Hematopoietic multipotent progenitor cell treated with erythropoietin and hydrocortisone succinate and interleukin-3 and kit ligand, for 8 days (in vitro differentiated cells): ENCODE measurements around the gene EIF3L.

Experiments used
- DNase-seq: peaks from one replicate; pipeline ENCODE4 v3.0.0-alpha.2; 2015

The EIF3L gene

GRCh38 chr22:37906364-37907008 lies 57.3 kb downstream of the EIF3L start:
- DNase-seq = no peak

GRCh38 chr22:37907036-37907954 lies 58.1 kb downstream of the EIF3L start:
- no peak for DNase-seq

DNA sequence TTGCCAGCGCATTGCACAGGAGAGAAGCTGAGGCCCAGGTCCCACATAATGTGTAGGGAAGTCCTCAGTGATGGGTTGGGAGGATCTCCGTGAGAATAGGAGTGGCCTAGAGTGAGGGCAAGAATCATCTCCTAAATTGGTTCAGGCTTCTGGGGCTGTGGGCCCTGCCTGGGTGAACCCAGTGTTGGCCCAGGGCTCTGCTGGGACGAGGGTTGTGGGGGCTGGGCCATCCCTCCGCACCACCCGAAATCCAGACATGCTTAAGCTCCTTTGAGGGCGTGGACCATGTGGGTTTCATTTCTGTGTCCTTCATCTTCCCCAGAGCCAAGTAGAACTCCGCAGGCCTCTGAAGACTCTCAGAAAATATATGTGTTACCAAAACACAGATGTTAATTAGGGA lies 60.5 kb downstream of the EIF3L start:
- DNase-seq = no peak

DNA sequence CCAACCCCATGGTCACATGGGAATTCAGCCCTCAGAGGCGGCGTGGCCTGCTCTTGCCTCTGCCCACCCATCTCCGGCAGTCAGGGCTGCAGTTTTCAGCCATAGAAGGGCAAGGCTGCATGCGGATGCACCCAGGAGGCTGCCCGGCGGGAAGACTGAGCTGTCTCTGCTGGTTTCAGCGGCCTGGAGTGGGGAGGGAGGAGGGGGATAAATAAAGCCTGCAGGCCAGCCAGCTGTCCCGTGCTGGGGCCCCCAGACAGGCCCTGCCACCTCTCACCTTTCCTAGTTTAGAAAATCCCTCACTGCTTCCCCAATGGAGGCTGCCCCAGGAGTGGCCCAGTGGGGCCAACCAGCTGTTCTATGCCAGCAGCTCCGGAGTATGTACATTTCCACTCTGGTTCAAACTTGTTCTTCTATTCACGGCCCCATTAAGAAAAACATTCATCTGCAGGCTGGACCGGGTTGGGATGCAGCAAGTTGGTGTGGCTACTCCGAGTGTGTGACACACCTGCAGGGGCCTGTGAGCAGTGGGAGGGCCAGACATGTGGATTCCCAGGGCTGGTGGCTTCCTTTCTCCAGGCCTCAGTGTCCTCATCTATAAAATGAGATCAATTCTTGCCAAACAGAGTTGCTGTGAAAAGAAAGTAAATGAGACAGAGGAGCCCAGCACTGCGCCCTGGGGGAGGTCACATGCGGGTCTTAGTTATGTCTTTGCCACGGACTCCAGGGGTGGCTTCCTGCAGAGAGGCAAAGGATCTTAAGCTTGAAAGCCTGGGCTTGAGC lies 61.9 kb downstream of the EIF3L start:
- no peak for DNase-seq

GRCh38 chr22:37911697-37912096 lies 62.5 kb downstream of the EIF3L start:
- DNase-seq = no peak

DNA sequence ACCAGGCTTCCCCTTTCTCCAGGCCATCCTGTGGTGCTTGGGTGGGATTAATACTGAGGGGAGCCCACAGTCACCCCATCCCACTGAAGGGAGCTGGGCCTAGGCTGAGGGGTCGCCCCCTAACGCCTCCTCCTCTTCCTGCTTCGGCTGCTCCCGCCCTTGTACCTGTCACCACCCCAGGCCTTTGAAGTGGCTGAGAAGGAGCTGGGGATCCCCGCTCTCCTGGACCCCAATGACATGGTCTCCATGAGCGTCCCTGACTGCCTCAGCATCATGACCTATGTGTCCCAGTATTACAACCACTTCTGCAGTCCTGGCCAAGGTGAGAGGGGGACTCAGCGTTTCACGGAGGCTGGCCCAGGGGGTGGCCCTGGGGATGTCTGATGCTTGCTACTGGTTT lies 63.0 kb downstream of the EIF3L start:
- DNase-seq = no peak

DNA sequence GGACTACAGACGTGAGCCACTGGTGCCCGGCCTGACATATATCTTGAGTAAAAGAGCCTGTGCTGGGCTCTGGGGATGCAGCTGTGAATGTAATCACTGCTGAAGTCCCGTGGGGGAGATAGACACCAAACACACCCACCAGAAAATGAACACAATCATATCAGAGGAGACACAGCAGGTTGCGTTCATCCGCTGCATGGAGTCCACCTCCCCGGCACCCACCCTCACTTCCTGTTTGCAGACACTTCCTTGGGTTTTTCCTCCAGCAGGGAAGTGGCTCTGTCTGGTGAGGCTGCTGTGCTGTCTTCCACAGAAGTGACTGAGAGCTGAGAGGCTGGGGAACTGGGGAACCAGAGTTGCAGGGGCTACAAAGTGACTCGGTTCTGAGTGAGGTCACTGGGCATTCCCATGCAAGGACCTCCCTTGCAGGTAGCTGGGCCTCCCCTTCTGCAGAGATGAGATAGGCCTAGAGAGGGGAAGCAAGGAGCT lies 64.1 kb downstream of the EIF3L start:
- no peak for DNase-seq

- no peak for DNase-seq
Observed at GRCh38 chr22:37916311-37916710, 67.1 kb downstream of the EIF3L start.

- DNase-seq = no peak
Observed at GRCh38 chr22:37917874-37918548, 68.8 kb downstream of the EIF3L start.

DNA sequence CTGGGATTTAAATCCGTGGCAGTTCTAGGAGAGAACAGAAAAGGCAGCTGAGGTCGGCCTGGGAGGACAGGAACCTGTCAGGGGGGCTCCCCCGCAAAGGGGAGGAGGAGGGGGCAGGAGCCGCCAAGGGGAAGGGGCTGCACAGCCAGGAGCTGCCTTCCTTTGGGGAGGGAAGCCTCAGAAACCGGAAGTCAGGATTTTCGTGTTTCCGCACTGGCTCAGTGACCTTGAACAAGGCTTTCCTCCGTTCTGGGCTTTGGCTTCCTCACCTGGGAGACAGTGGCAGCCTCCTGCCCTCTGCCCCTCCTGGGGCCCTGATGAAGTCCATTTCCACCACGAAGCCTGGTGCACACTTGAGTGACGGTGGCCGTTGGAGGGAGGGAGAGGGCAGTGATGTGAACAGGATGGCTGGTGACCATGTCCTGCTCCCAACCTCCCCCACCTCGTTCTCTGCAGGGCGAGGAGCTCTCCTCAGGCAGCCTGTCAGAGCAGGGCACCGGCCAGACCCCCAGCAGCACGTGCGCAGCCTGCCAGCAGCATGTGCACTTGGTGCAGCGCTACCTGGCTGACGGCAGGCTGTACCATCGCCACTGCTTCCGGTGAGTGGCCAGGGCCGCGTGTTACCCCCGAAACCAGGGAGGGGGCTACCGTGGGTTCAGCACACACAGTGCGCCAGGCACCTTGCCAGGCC lies 69.5 kb downstream of the EIF3L start:
- DNase-seq = no peak

DNA sequence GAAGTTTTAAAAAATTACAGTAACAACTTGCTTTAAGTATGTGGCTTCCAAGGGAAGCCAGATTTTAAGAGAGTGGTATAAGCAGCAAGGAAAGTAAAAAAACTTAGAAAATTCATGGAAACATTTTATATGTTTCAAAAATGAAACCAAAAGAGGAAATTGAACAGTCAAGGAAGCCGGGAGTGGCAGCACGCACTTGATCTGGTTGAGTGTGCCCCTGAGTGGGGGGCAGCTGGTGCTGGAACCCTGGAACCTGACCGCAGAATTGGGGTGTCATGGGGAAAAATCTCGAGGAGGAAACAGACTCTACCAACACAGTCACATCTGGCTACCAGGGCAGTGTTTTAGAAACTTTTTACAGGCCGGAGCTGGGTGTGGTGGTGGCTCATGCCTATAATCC lies 70.9 kb downstream of the EIF3L start:
- DNase-seq = no peak

DNA sequence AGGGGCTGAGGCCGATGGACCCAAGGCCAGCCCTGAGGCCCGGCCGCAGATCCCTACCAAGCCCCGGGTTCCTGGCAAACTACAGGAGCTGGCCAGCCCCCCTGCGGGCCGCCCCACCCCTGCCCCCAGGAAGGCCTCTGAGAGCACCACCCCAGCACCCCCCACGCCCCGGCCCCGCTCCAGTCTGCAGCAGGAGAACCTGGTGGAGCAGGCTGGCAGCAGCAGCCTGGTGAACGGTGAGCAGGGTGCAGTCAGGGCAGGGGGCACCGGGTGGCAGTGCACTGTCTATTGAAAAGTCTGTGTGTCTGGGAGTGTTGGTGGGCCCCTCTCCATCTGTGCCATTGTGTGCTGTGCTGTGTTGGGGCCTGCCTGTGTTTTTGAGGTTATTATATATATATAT lies 73.0 kb downstream of the EIF3L start:
- DNase-seq = no peak

- no peak for DNase-seq
Observed at GRCh38 chr22:37923927-37924326, 74.7 kb downstream of the EIF3L start.

DNA sequence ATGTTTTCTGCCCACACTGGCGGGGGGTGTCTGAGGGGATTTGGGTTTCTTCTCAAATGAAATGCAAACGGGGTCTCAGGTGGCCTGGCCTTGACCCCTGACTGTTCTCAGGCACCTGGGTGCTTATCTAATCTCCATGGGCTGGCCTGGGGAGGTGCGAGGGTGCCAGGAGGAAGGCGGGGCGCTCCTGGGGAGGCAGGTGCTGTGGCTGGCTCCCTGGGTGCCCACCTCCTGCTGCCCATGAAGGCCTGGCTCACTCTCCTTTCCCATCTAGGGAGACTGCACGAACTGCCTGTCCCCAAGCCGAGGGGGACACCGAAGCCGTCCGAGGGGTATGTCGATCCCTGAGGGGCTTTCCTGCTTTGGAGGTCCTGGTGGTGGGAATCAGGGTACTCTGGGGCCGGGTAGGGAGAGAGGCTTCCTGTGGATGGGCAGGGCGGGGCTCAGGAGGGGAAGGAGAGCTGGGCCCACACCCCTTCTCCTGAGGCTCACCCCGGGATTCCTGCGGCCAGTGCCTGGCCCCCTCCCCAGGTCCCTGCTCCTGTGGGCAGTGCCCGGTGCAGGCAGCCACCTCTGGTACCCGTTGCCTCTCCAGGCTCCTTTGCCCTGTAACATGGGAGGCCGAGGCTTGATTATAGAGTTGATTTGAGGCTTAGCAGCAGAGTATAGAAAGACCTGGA lies 75.3 kb downstream of the EIF3L start:
- DNase-seq = no peak

GRCh38 chr22:37925330-37925729 lies 76.1 kb downstream of the EIF3L start:
- DNase-seq = no peak

- no peak for DNase-seq
Observed at GRCh38 chr22:37925767-37926166, 76.5 kb downstream of the EIF3L start.

DNA sequence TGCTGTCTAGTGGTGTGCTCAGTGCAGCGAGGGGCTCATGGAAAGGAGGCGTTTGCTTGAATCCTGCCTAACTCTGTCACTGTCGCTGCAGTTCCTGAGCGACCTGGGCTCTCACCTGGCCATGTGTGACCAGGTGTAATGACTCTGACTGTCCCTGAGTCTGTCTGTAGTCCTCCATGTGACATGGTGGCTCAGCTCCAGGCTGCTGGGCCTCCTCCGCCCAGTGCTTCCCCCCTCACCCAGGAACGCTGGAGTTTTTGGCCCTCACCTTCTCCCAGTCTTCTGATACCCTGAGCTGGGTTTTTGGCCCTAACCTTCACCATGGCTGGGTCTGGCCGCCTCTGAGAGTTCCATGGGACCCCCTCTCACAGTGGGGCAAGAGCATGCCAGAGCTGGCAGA lies 77.1 kb downstream of the EIF3L start:
- no peak for DNase-seq

DNA sequence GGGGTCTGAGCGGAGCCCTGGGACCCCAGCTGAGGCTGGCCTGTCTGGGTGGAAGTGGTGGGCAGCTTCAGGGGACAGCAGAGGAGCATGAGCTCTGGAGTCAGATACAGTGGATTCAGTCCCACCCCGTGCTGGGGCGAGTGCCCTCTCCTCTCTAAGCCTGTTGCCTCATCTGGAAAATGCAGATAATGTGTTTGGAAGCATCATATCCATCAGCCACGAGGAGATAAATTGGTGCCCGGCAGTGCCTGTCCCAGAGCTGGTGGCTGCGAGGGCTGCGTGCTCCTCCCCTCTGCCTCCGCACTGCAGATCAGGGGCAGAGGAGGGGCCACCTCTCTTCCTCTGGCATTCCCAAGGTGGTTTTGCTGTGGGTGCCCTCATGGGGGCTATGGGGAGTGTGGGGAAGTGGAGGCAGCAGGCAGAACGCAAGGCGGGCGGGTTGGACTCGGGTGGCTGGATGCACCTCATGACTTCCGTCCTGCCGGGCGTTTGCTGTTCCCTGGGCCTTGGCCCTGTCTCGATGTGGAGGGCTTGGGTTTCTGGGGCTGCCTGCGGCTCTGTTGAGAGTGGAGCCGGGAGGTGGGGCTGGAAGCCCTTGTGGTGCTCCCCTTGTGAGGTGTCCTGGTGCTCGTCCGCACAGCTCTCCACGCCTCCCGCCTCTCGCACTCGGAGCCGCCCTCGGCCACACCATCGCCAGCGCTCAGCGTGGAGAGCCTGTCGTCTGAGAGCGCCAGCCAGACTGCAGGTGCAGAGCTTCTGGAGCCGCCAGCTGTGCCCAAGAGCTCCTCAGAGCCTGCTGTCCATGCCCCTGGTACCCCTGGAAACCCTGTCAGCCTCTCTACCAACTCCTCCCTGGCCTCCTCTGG lies 77.8 kb downstream of the EIF3L start:
- DNase-seq = peak; percentile 90

GRCh38 chr22:37927637-37927936 lies 78.4 kb downstream of the EIF3L start:
- no peak for DNase-seq

DNA sequence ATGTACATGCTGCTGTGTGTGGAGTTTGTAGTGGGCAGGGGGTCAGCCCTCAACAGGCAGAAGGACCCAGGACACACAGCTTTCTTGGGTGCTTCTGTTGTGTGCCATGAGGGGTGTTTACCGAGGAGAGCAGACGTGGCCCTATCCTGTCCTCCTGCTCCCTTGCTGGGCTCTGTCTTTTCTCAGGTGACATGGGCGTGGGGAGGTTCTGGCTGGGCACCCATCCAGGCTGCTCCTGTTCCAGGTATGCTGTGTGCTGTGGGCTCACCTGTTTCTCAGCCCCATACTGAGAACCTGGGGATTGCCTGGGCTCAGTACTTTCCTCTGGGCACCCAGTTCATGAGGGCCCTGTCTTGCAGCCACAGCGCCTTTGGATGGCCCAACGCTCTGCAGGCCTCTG lies 80.2 kb downstream of the EIF3L start:
- no peak for DNase-seq
